SK-N-MC (cell line): ENCODE results near the gene KLK11.

ENCODE experiments used
- DNase-seq: peaks from one replicate; pipeline ENCODE4 v3.0.0-alpha.2; 2011; ENCODE audit warnings: low read depth, low spot score
- H3K27ac ChIP-seq: fragments of 200-600 bp; sonication (generic); 2 replicates; pipeline ENCODE4 v1.5.1; 2016; ENCODE audit warnings: mixed run types
- H3K36me3 ChIP-seq: fragments of 200-600 bp; sonication (generic); 2 replicates; pipeline ENCODE4 v1.6.1; 2017; ENCODE audit warnings: antibody characterized with exemption, low read length, mixed read lengths; ENCODE audit not compliant: insufficient read depth
- H3K4me3 ChIP-seq: fragments of 200-600 bp; sonication (generic); 2 replicates; pipeline ENCODE4 v1.5.1; 2016
- H3K9ac ChIP-seq: fragments of 200-600 bp; sonication (generic); 2 replicates; pipeline ENCODE4 v1.8.0; 2017; ENCODE audit warnings: mixed run types, mixed read lengths; ENCODE audit not compliant: insufficient read length
- H3K9me3 ChIP-seq: fragments of 200-600 bp; sonication (generic); 2 replicates; pipeline ENCODE4 v1.6.1; 2017; ENCODE audit warnings: low read depth, mild to moderate bottlenecking, antibody characterized with exemption, low read length, moderate library complexity, mixed read lengths
- EZH2 ChIP-seq: fragments of 200-600 bp; sonication (generic); IDR thresholded peaks from one replicate; pipeline ENCODE4 v1.6.1; 2017; ENCODE audit warnings: antibody characterized with exemption
- FOXP2 ChIP-seq: optimal IDR thresholded peaks from 2 replicates; pipeline ENCODE3; 2011; ENCODE audit warnings: mild to moderate bottlenecking, moderate library complexity; ENCODE audit not compliant: insufficient read depth; ENCODE audit errors: extremely low read length, control extremely low read depth
- POLR2AphosphoS5 ChIP-seq: IDR thresholded peaks from 2 replicates; pipeline ENCODE4 v1.6.1; 2012; ENCODE audit warnings: mild to moderate bottlenecking, low read depth, low read length, borderline replicate concordance

Gene KLK11

DNA sequence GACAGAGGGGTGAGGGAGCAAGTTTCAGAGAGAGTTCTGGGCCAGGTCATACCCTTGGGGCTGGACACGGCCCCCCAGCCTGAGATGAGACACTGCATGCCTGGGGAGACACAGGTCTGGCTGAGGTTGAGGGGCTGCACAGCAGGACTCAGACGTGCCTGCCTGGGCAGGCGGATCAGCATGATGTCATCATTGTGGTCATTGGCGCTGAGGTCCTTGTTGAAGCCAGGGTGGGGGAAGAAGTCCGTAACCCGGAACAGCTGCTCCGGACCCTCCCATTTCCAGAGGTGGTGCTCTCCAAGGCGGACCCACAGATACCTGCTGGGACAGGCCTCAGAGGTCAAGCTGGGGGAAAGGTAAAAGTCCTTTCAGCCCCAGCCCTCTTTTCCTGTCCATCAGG is 20.0 kb downstream of the KLK11 start:
- no peak overlapping the region for H3K9ac ChIP-seq
- H3K9me3 ChIP-seq, result no peaks in the 10 kb centered on the region
- no peak for TF ChIP-seq FOXP2
- TF ChIP-seq EZH2, result no peak
- TF ChIP-seq POLR2AphosphoS5, result no peak
- no peaks in the 10 kb centered on the region for H3K36me3 ChIP-seq
- H3K27ac ChIP-seq, result no peak overlapping the region
- H3K4me3 ChIP-seq, result no peak overlapping the region
- no peak for DNase-seq

DNA sequence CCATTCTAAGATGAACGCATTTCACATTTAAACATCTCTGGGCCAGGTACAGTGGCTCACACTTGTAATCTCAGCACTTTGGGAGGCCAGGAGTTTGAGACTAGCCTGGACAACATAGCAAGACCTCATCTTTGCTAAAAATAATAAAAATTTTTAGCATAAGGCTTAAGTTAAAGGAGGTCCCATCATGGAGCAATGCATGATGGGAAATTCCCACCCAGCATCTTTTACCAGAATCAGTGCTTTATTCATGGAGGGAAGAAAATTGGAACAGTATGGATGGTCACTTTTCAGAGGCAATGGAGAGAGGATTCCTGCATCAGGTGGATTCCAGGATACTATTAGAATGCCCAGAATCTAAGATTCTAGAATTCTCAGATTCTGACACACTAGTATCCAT is 21.2 kb downstream of the KLK11 start:
- no peak for TF ChIP-seq POLR2AphosphoS5
- TF ChIP-seq FOXP2, result no peak
- TF ChIP-seq EZH2, result no peak
- Histone ChIP-seq H3K27ac (no peak overlapping the region), H3K9me3 (no peaks in the 10 kb centered on the region), H3K4me3 (no peak overlapping the region), H3K36me3 (no peaks in the 10 kb centered on the region), H3K9ac (no peak overlapping the region)
- no peak for DNase-seq

DNA sequence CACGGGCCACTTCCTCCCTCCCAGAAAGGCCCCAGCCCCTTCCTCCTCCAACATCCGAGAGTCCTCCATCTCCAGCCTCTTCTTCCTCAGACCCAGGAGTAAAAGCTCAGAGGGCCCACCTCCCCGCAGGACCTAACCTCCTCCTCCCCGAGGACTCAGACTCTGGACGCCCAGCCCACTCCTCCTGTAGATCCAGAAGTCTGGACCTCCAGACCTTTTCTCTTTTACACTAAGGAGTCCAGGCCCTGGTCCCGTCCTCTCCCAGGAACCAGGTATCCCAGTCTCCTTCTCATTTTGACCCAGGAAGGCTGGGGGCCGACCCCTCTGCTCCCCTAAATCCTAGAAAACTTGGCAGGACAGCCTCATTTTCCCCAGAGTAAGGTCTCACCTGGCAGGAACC is 23.1 kb downstream of the KLK11 start:
- H3K9me3 ChIP-seq, result no peaks in the 10 kb centered on the region
- no peaks in the 10 kb centered on the region for H3K36me3 ChIP-seq
- no peak overlapping the region for H3K9ac ChIP-seq
- DNase-seq, result no peak
- no peak overlapping the region for H3K27ac ChIP-seq
- TF ChIP-seq EZH2 (no peak), FOXP2 (no peak), POLR2AphosphoS5 (no peak)
- no peak overlapping the region for H3K4me3 ChIP-seq

DNA sequence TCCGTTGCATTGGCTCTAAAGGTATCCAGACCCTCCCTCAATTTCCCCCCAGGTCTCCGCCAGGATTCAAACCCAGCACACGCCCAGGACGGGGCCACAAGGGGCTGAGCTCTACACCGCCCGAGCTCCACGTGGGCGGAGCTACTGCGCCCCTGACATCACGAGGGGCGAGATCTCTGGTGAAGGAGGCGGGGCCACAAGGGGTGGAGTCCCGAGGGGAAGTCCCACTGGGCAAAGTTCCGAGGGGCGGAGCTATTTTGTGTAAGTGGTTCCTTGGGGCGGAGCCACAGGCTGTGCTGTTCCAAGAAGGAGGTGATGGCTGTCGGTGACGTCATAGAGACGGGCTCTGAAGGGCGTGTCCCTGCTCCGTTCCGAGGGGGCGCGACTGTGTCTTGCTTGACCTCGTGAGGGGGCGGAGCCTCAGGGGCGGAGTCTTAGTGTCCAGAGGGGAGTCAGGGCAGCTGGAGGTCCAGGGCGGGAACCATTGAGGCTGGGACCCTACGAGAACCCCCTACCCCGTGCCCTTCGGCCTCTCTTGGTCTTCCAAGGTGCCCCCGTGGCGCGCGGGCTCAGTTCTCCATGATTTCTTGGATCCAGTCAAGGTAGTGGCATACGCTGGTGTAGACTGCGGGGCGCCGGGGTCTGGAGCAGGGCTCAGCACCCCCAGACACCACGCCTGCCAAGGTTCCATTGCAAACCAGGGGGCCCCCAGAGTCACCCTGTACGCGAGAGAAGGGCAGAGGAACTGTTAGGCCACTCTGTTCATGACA is 23.7 kb downstream of the KLK11 start:
- no peaks in the 10 kb centered on the region for H3K36me3 ChIP-seq
- H3K4me3 ChIP-seq, result no peak overlapping the region; the same call in 1 of the 2 replicates
- H3K27ac ChIP-seq, result no peak overlapping the region
- DNase-seq, result no peak
- TF ChIP-seq EZH2 (no peak), FOXP2 (no peak), POLR2AphosphoS5 (no peak)
- no peak overlapping the region for H3K9ac ChIP-seq
- no peaks in the 10 kb centered on the region for H3K9me3 ChIP-seq

DNA sequence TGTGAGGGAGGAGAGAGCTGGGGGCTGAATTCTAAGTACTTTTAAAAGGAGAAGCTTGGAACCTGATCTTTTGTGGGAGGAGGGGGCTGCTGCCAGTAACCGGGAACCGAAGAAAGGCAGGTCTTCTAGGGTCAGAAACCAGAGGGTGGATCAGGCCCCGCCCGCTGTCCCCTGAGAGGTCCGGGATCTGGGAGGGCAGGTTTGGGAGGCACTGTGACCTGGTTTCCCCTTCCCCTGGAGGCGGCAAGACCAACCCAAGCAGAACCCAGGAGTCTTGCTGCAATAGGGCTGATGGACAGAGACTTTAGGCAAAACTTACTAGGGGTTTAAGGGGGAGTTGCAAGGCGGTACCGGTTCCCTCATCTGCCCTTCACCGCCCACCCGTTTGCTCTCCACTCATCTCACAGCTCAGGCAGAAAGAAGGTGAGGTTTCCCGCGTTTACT is 24.3 kb downstream of the KLK11 start:
- Histone ChIP-seq H3K27ac (no peak overlapping the region), H3K9ac (no peak overlapping the region), H3K36me3 (no peaks in the 10 kb centered on the region), H3K9me3 (no peaks in the 10 kb centered on the region), H3K4me3 (no peak overlapping the region; the same call in 1 of the 2 replicates)
- TF ChIP-seq POLR2AphosphoS5 (no peak), EZH2 (no peak), FOXP2 (no peak)
- DNase-seq, result no peak

DNA sequence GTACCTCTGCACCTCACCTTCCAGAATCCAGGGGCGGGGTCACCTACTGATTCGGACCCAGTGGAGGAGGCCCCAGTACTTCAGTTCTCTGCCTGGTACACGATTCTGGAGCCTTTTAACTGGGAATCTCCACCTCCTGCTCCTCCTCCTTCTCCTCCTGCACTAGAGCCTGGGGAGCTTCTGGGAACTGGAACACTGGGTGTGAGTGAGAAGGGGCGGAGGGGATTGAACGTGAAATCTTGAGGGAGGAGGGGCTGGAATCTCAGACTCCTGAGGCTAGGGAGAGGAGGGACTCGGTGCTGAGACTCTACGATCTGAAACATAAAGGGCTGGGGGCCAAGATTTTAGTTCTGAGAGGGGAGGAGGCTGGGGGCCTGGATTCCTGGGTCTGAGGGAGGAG is 24.9 kb downstream of the KLK11 start, which contains the start of gene KLK8:
KLK8 (minus strand) TSS at position 90 of the 400 bp plus-strand sequence. CDS start 437 bp downstream, outside the sequence.
- no peak for DNase-seq
- no peaks in the 10 kb centered on the region for H3K36me3 ChIP-seq
- H3K27ac ChIP-seq, result no peak within 1 kb of the TSS
- H3K9ac ChIP-seq, result no peak within 1 kb of the TSS
- no peak for TF ChIP-seq EZH2
- TF ChIP-seq FOXP2, result no peak
- no peak for TF ChIP-seq POLR2AphosphoS5
- H3K4me3 ChIP-seq, result no peak within 1 kb of the TSS; the same call in 1 of the 2 replicates
- no peaks in the 10 kb centered on the region for H3K9me3 ChIP-seq

DNA sequence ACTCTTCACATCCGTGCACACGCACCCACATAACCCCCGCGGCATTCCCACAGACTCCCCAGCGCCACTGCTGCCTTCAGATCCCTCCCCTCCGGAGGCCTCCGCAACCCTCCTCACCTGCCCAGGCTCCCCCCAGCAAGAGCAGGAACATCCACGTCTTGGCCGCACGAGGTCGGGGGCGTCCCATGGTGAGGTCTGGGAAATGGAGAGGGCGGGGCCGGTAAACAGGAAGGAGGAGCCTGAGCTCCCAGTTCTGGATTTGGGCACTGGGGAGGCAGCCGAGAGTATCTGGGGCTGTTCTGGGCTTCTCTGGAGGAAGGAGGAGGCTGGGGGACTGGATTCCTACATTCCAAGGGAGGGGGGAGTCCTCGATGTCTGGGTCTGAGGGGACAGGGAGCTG is 25.4 kb downstream of the KLK11 start:
- H3K4me3 ChIP-seq, result no peak overlapping the region
- H3K27ac ChIP-seq, result no peak overlapping the region
- TF ChIP-seq EZH2 (no peak), FOXP2 (no peak), POLR2AphosphoS5 (no peak)
- H3K9me3 ChIP-seq, result no peaks in the 10 kb centered on the region
- H3K9ac ChIP-seq, result no peak overlapping the region
- DNase-seq, result no peak
- no peaks in the 10 kb centered on the region for H3K36me3 ChIP-seq

DNA sequence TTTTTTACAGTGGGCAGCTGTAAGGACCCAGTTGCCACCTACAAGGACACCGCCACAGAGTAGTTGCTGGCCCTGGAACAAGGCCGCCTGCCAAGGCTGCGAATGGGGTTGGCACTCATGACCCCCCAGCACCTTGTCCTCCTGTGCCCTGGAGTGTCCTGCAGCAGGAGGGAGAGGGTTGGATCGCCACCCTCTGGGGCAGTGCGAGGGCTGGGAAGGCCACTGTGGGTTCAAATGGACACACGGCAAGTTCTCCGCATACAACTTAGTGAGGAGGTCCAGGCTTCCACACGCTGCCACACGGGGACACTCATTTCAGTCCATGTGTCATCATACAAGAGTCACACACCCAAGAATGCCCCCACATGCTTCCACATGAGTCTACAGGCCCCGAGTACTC is 26.0 kb downstream of the KLK11 start:
- TF ChIP-seq EZH2 (no peak), POLR2AphosphoS5 (no peak), FOXP2 (no peak)
- Histone ChIP-seq H3K9me3 (no peaks in the 10 kb centered on the region), H3K36me3 (no peaks in the 10 kb centered on the region), H3K9ac (no peak overlapping the region), H3K4me3 (no peak overlapping the region), H3K27ac (no peak overlapping the region)
- DNase-seq, result no peak
